Measurements from ENCODE around the gene FAM117B. TPM values are rescaled to one million over a fixed set of nuclear protein-coding genes. Genes with fewer than 3 reads are reported as not detected.

Gene FAM117B
- total and polyA plus RNA-seq, 2 of the 8 experiments (the other 6 are each of a cell fraction or from before 2014, with no cell fraction given) = 3.9 to 22.6 TPM

- no peak overlapping the region for H4K5ac ChIP-seq (ENCODE audit: insufficient read length, low read depth, low read length)
- FAIRE-seq = no peak
- H2BK120ac ChIP-seq (replicated peaks; ENCODE audit: low read depth, low read length) = no peak overlapping the region
- no peak for DNase-seq (ENCODE audit: low read depth in 1 of 2, low spot score in 2 of 2)
- no peaks in the 10 kb centered on the region for H3K9me3 ChIP-seq (ENCODE audit: insufficient read depth in 2 of 2, low read depth in 1 of 2, low read length in 1 of 2)
- no peak overlapping the region for H3K4ac ChIP-seq (replicated peaks; ENCODE audit: insufficient read length, low read depth, low read length)
- H2BK12ac ChIP-seq (ENCODE audit: low read depth, low read length) = no peak overlapping the region
- no peaks in the 10 kb centered on the region for H3K36me3 ChIP-seq (ENCODE audit: control insufficient read depth in 2 of 4, insufficient read depth in 4 of 4, low read length in 3 of 4)
- H3K18ac ChIP-seq (ENCODE audit: extremely low read depth, low read length) = no peak overlapping the region
- peaks cover 0 to 4% (median 2%) of the 10 kb centered on the region in 4 experiments; a peak in 3 of 7 replicates for H3K4me1 ChIP-seq (replicated peaks in 1 of 4; ENCODE audit: control insufficient read depth in 3 of 4, insufficient read depth in 4 of 4, low read length in 3 of 4)
- 71% methylated on average over 1 of the region's 1 CpG; no CpG with 5 or more reads in 1 of the 2 experiments for WGBS, 2 experiments (ENCODE audit: extremely low coverage in 1 of 2, insufficient coverage in 1 of 2, insufficient read length in 1 of 2, insufficient replicate concordance in 2 of 2, low coverage in 1 of 2, low lambda C conversion rate in 2 of 2, missing lambda C conversion rate in 1 of 2)
- H3K4me2 ChIP-seq (ENCODE audit: insufficient read depth in 1 of 2, low read depth in 2 of 2, low read length in 2 of 2) = no peak overlapping the region
- H3K56ac ChIP-seq (replicated peaks; ENCODE audit: insufficient read length, low read depth, low read length) = no peak overlapping the region
- no peaks in the 10 kb centered on the region for H3K27me3 ChIP-seq (replicated peaks in 1 of 4; ENCODE audit: control insufficient read depth in 3 of 4, extremely low read depth in 1 of 4, insufficient read depth in 3 of 4, low read length in 3 of 4)
- no peaks in the 10 kb centered on the region for H3K23me2 ChIP-seq (ENCODE audit: low read depth, low read length)
- peaks cover 0 to 46% of the 10 kb centered on the region in 2 experiments; a peak in 2 of 4 replicates for H3K79me2 ChIP-seq (ENCODE audit: control insufficient read depth in 1 of 2, insufficient read depth in 2 of 2, low read length in 2 of 2)
- H2BK20ac ChIP-seq (ENCODE audit: low read length) = no peak overlapping the region
- no peak overlapping the region for H2AFZ ChIP-seq (ENCODE audit: low read length)
- H4K91ac ChIP-seq (replicated peaks; ENCODE audit: insufficient read length, low read length) = no peak overlapping the region
- H4K20me1 ChIP-seq (replicated peaks in 1 of 2; ENCODE audit: control insufficient read depth in 1 of 2, insufficient read depth in 2 of 2, low read length in 2 of 2) = peaks cover 4 to 7% of the 10 kb centered on the region in 2 experiments
- POLR2A ChIA-PET (ENCODE audit: partially characterized antibody) = no interaction called here
- H3K79me1 ChIP-seq (ENCODE audit: low read depth, low read length) = peaks cover 2% of the 10 kb centered on the region; the same call in 1 of the 2 replicates
- no peak overlapping the region for H3K9ac ChIP-seq (replicated peaks in 1 of 4; ENCODE audit: extremely low read depth in 1 of 4, low read depth in 3 of 4, low read length in 3 of 4)
- H4K8ac ChIP-seq (ENCODE audit: extremely low read depth, insufficient read depth, low read length) = no peak overlapping the region
- TF ChIP-seq CBX5 (IDR thresholded peaks at IDR 0.05; ENCODE audit: low read depth, low read length) (no peak), SIRT6 (IDR thresholded peaks at IDR 0.05; ENCODE audit: low read length) (no peak), NRF1 (IDR thresholded peaks at IDR 0.05; ENCODE audit: low read depth, low read length) (no peak), E2F6 (IDR thresholded peaks at IDR 0.05) (no peak), YY1 (IDR thresholded peaks at IDR 0.05; ENCODE audit: low read depth, low read length) (no peak), USF2 (IDR thresholded peaks at IDR 0.05; ENCODE audit: low read length) (no peak), FOSL1 (IDR thresholded peaks at IDR 0.05; ENCODE audit: insufficient read depth, low read depth, low read length) (no peak), TAF1 (IDR thresholded peaks at IDR 0.05; ENCODE audit: low read depth, low read length) (no peak), RXRA (IDR thresholded peaks at IDR 0.05; ENCODE audit: insufficient read depth, low read depth, low read length) (no peak), SUZ12 (IDR thresholded peaks at IDR 0.05; ENCODE audit: low read length) (no peak), TBP (IDR thresholded peaks at IDR 0.05; ENCODE audit: low read depth, low read length) (no peak), ZNF274 (IDR thresholded peaks at IDR 0.05; ENCODE audit: borderline replicate concordance, extremely low read depth, low read length) (no peak), SIX5 (IDR thresholded peaks at IDR 0.05; ENCODE audit: low read depth, low read length) (no peak)
- TF ChIP-seq, protein P1, sequence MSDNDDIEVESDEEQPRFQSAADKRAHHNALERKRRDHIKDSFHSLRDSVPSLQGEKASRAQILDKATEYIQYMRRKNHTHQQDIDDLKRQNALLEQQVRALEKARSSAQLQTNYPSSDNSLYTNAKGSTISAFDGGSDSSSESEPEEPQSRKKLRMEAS (IDR thresholded peaks at IDR 0.05) = no peak
- no peak overlapping the region for H2AK5ac ChIP-seq (ENCODE audit: low read depth, low read length)
- H2BK5ac ChIP-seq (ENCODE audit: low read depth, low read length) = no peak overlapping the region
- no peak overlapping the region for H2BK15ac ChIP-seq (ENCODE audit: low read length)
- H3K27ac ChIP-seq (ENCODE audit: low read depth, low read length) = no peak overlapping the region
- CTCF ChIA-PET (ENCODE audit: partially characterized antibody) = no interaction called here
- no peak overlapping the region for H3K4me3 ChIP-seq (ENCODE audit: extremely low read depth in 1 of 4, insufficient read depth in 2 of 4, low read depth in 3 of 4, low read length in 4 of 4)
- no peak overlapping the region for H3K23ac ChIP-seq (ENCODE audit: insufficient read length)
- no peak overlapping the region for H3K14ac ChIP-seq (ENCODE audit: insufficient read length)
Observed at GRCh38 chr2:202680512-202680911, 45.7 kb downstream of the FAM117B start.

Measured in H1 (cell line).